Kidney tubule cell (primary cell): ENCODE measurements around the gene SOX15.
"Not testable (repeated sequence)": the region's sequence is repeated elsewhere in the genome, so short reads cannot be mapped to it uniquely, and the experiment has no call there.

Source experiments
- DNase-seq: peaks from one replicate; pipeline ENCODE4 v3.0.0-alpha.2; 2018; ENCODE audit warnings: low spot score

SOX15 gene

DNA sequence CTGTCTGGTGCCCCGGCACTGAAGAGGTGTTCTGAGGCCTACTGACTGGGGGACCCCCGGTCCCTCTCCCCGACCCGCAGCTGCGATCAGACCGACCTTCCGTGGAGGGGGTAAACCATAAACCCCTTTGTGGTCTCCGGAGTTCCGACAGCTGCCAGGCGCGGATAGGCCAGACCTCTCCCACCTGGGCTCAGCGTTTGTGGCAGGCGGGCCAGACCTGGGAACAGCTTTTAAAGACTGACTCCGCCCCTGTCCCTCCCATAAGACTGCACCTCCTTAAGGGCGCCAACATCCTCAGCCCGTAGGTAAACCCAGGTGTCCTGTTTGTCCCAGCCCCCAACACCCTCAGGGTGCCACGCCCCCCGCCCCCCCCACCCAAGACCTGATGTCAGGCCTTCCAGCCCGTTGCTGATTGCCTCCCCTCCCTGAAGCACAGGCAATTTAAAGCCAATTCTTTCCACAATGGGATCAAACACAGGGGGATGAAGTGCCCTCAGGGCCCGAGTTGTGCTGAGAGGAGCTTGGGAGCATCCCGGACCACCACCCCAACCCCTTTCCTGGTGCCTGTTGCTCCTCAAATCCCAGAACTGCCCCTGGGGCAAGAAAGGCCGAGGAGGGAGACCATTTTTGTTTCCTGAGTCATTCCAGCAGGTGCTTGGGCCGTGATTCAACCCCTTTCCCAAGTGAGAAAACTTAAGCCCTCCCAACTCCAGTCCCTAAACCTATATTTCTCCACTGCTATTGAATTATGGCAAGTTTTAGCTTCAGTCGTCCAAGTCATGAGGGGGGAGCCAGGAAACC, at the start of gene SOX15:
Gene SOX15 (minus strand): TSS at position 204 of the 801 bp plus-strand sequence. CDS start 418 bp downstream, outside the sequence.
- DNase-seq, result peak; percentile 70

DNA sequence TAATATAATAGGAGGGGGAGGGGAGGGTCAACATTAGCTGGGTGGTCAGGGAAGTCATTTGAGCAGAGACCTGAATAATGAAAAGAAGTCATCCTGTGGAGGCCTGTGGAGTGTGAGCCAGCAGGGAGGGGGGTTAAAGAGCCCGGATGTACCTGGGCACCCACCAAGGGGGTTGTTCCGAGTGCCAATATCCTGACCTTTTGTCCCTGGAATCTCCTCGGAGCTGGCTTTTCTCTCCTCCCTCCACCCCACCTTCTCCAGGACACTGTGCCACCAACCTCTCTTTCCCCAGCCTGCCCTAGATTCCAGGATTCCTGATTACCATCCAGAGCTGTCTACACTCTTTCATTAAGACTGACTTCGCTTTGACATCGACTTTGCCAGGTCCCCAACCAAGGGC, 46.3 kb upstream of the SOX15 start:
- DNase-seq, result no peak

DNA sequence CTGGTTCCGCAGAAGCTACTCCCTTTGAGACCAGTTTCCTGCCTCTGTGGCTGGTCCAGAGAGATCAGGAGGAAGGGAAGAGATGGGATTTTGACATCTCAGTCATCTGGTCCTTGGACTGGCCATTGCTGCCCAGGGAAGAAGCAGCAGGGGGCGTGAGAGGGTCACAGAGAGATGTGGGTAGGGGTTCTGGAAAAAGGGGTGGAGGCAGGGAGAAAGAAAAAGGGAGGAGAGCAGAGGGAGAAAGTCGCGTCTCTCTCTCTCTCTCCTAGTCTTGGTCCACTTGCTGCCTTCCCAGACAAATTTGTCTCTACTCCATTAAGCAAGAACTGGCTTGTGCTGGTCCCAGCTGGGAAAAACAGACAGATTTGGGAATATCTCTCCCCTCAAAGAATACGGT, 44.5 kb upstream of the SOX15 start:
- DNase-seq, result peak; percentile 33

DNA sequence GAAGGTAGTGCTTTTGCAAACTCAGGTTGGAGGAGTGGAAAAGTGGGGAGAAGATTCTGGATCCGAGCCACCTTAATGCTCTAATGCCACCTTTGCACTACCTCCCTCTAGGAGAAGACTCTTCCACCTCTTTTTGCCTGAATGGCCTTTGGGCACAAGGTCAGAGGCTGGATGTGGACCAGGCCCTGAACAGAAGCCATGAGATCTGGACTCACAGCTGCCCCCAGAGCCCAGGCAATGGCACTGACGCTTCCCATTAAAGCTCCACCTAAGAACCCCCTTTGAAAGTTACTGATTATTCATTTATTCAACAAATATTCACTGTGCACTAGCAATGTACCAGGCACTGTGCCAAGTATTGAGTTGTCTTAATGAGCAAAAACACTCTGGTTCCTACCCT, 43.2 kb upstream of the SOX15 start:
- no peak for DNase-seq

DNA sequence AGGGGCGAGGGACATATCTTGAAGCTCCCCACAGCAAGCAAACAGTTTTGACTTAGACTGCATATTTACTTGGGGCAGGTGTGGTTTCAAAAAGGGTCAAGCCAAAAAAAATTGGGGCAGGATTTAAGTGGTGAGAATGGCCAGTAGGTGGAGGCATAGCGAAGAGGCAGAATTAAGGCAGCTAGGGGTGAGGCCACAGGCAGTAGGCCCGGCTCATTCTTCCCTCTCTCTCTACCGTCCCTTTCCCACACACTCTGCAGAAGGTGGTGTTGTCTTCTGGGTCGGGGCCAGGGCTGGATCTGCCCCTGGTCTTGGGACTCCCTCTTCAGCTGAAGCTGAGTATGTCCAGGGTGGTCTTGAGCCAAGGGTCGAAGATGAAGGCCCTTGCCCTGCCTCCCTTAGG, 42.6 kb upstream of the SOX15 start:
- DNase-seq, result peak; percentile 43

DNA sequence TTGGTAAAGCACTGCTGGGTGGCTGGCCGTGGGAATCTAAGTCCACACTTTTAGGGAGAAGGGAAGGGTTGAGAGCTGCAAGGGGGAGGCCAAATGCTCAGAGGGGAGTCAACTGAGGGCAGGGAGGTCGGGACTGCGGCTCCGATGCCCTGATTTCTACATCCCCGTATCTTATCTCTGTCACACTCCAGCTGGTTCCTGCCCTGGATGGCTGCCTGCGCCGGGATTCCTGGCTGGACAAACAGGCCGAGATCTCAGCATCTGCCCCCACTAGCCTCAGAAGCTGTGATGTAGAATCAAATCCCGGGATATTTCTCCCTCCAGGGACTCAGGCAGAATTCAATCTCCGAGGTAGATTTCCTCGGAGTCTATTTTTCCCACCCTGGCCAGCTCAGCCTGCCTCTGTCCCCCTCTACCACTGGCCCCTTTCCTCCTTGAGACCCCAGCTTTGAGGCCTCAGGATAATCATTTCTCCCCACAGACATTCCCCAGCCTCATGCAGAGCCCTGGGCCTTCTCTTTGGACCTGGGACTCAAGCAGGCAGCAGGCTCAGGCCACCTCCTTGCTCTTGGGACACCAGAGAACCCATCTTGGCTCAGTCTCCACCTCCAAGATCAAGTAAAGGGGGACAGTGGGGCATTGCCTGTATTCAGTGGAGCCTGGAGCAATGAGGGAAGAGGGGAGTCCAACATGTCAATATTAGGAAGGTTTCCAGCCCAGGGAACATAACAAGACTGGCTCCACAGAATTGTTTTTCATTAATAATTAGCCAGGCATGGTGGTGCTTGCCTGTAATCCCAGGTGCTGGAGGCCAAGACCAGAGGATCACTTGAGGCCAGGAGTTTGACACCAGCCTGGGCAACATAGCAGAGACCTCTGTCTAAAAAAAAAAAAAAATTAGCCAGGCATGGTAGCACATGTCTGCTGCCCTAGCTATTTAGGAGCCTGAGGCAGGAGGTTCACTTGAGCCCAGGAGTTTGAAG, 41.8 kb upstream of the SOX15 start:
- no peak for DNase-seq

DNA sequence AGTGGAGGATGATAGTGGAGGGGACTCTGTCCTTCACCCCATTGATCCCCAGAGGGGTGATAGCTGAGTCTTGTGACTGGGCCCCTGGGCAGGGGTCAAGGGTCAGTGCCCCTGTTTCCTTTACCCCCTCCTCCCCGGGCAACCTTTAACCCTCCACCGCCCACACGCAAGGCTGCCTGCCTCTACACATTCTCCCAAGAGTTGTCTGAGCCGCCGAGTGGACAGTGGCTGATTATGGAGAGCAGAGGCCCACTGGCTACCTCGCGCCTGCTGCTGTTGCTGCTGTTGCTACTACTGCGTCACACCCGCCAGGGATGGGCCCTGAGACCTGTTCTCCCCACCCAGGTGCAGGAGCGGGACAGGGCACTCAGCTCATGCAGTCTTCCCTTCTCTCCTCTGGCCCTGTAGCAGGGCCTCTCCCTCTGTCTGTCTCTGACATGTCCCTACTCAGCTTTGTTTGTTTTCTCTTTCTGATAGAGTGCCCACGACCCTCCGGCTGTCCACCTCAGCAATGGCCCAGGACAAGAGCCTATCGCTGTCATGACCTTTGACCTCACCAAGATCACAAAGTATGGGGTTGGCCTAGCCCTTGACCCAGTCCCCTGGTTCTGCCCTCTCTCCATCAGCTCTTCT, 40.2 kb upstream of the SOX15 start, which contains the start of gene SHBG:
Gene SHBG (plus strand): TSS at position 197 of the 633 bp plus-strand sequence. CDS start 38 bp downstream, at position 235.
- DNase-seq, result no peak

DNA sequence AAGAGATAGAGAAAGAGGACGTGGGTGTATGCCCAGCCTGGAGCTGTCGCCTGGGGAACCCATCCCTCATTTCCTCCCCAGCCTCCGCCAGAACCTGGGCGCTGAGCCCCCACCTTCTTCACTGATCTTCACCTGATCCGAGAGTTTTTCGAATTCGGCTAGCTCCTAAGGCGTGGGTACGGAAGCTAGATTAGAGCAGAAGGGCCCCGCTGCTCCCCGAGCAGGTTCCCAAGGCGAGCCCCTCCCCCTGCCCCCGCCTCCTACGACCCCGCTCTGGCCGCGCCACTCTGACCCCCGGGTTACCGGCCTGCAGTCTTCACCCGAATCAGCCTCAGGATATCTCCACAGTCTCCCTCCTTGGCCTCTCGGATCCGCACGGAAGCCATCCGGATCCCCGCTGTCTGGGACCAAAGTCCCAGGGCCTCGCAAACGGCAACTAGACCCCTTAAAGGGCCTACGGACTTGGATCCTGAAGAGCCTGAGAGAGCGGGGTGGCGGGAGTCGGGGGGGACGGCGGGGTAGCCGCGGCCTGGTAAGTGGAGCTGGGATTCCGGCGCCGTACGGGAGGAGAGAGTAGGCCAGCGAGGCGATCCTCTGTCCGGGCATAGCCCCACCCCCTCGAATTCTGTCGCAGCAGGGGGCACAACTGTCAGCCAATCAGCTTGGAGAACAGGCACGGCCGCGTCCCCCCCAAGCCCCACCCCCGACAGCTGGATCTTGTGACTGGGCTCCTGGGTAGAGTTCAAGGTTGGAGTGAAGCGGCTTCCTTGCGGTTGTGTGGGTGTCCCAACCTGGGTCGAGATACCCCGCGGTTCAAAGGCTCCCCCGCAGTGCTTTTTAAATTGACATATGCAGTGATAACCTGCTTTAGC, 37.6 kb upstream of the SOX15 start, which contains the start of gene SAT2:
Gene SAT2 (minus strand): TSS at position 572 of the 872 bp plus-strand sequence. CDS start 186 bp downstream, at position 386.
- DNase-seq, result peak; percentile 94

DNA sequence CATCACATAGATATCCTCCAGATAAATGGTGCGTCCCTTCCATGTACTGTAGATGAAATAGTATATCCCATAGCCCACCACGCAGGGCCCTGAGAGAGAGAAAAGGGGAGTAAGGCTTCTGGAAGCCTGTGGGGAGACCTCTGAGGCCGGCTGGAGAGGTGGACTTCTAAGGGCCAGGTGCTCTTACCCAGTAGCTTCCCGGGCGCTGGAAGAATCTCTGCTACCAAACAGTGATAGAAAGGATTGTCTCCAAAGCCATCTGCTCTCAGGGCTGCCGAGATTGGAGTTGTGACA, 37.0 kb upstream of the SOX15 start:
- DNase-seq, result no peak

DNA sequence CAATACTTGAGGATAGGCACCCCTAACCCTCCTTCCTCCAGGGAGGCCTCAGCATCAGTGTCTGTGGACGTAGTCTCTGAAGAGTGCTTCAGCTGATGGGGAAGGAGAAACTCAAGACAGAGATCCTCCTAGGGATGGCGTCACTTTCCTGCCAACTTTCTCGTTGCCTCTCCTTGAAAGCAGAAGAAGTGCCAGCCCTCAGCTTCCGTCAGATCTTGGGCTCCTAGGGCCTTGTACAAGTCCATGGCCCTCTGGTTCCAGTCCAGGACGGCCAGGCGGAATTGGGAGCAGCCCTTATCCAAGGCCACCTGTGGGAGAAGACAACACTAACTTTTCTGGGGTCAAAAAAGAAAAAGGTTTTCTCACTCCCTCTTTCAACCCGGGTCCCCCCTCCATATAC, 36.4 kb upstream of the SOX15 start:
- DNase-seq, result no peak

DNA sequence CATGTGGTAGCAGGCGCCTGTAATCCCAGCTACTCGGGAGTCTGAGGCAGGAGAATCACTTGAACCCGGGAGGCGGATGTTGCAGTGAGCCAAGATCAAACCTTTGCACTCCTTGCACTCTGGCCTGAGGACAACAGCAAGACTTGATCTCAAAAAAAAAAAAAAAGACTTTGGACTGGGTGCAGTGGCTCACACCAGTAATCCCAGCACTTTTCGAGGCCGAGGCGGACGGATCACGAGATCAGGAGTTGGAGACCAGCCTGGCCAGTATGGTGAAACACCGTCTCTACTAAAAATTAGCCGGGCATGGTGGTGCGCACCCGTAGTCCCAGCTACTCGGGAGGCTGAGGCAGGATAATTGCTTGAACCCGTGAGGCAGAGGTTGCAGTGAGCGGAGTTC, 35.9 kb upstream of the SOX15 start:
- not testable (repeated sequence) for DNase-seq

DNA sequence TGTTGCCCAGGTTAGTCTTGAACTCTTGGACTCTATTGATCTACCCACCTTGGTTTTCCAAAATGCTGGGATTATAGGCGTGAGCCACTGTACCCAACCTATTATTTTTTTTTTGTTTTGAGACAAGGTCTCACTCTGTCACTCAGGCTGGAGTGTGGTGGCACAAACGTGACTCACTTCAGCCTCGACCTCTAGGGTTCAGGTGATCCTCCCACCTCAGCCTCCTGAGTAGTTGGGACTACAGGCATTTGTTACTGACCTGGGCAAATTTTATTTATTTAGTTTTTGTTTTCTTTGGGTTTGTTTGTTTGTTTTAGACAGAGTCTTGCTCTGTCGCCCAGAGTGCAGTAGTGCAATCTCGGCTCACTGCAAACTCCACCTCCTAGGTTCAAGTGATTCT, 33.8 kb upstream of the SOX15 start:
- DNase-seq, result no peak

DNA sequence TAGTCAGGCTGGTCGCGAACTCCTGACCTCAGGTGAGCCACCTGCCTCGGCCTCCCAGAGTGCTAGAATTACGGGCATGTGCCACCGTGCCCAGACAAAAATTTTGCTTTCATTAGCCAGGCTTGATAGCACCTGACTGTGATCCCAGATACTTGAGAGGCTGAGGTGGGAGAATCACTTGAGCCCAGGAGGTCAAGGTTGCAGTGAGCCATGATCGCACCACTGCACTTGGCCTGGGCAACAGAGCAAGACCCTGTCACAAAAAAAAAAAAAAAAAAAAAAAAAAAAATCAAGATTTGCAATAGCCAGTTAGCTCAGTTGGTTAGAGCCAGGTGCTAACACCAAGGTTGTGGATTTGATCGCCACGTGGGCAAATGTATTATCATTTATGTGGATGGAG, 30.9 kb upstream of the SOX15 start:
- DNase-seq, result no peak

DNA sequence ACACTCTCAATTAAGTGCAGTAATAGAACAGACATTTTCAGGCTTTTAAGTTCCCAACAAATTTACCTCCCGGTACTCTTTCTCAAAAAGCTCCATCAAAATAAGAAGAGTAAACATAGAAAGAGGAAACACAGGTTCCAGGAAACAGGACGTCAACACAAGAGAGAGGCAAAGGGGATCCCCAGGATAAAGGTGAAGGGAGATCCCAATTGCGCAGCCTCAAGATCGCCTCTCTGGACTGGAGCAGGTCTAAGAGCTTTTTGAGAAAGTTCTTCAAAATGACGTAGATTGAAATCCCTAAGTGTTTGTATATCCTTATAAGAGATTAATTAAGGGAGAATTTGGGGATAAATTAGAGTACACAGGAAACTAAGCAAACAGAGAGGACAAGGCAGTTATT, 28.7 kb upstream of the SOX15 start:
- no peak for DNase-seq

DNA sequence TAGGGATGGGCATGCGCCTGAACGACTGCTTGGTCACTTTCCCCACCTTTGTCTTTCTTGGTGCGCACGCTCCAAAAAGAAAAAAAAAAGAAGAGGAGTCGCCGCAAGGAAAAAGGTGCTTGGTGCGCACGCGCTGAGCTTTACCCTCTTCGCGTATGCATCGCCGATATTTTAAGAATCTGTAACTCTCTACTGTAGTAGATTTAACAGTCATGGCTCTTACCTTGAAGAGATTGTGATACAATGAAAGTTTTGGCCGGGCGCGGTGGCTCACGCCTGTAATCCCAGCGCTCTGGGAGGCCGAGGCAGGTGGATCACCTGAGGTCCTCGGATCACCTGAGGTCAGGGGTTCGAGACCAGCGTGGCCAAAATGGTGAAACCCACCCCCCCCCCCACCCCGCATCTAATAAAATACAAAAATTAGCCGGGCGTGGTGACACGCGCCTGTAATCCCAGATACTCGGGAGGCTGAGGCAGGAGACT, 25.4 kb upstream of the SOX15 start:
- no peak for DNase-seq

DNA sequence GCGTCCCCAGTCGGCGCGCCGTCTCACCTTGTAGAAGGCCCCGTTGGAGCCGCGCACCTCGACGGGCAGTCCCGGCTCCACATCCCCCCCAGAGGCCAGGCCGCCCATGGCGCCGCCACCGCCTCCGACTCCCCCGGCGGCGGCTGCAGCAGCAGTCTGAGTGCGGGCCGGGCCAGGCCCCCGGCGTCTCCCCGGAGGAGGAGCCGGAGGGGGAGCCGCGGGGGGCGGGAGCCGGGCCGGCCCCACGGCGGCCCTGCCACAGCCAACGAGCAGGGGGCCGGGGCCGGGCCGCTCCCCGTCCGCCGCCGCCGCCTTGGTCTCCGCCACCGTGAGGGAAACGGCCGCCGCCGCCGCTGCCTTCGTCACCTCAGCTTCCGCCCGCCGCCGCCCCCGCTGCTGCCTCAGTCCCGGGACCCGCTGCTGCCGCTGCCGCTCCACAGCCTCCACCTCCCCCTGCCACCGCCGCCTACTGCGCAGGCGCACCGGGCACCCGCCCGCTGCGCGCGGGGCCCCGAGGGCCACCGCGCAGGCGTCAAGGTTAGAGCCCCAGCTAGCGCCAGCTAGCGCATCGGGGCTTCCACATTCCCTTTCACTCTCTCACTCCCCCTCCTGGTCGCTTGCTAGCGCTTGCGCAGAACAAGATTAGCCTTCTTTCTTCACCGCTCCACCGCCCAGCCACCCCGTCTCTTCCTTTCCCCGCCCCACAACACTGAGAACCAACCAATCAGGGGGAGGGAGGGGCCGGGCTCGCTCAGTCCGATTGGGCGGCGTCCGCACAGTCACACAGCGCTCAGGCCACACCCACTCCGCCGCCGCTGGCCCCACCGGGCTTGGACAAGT, 24.8 kb upstream of the SOX15 start, which contains the start of gene FXR2:
Gene FXR2 (minus strand): TSS at position 473 of the 840 bp plus-strand sequence. CDS start 365 bp downstream, at position 108.
- peak; percentile 100 for DNase-seq

DNA sequence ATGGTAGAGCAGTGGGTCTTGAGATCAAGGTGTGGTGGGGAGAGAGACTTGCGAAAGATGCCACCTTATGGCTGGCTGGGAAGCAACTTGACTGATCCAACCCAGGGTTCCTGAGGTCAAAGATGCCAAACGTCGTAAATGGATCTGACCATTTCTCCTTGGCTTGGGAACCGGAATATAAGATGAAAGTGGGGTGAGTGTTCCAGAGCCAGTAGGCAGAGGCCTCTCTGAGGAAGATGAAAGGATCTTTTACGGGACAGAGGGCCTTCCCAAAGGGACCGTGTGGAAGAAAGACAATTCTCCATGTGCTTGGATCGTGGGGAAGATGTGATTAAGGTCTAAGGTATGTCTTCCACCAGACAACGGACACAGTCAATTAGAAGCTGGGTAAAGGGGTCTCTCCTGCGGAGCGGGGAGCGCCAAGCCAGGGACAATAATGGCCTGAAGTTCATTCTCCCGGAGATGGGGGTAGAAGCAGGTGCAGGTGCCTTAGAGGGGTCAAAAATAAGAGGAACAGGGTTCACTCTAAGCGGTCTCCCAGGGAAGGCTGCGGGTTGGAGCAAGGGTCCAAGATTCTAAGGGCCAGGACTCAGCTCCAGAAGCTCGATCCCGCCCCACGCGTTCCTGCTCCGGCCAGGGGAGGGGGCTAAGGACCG, 24.0 kb upstream of the SOX15 start:
- peak; percentile 52 for DNase-seq

DNA sequence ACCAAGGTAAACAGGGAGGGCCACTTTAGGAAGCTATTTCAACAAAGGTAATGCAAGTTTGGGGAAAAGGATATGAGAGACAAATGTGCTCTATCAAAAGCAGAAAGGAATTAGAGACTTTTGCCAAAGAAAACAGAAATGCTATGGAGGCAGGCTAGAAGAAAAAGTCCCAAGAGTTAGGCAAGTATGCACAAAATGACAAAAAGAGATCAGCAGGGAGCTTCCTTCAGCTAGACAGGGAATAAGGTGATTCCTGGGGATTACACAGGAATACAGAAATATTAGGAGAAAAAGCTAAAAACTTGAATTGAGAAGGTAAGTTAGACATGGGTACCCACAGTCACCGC, 22.4 kb upstream of the SOX15 start:
- no peak for DNase-seq

DNA sequence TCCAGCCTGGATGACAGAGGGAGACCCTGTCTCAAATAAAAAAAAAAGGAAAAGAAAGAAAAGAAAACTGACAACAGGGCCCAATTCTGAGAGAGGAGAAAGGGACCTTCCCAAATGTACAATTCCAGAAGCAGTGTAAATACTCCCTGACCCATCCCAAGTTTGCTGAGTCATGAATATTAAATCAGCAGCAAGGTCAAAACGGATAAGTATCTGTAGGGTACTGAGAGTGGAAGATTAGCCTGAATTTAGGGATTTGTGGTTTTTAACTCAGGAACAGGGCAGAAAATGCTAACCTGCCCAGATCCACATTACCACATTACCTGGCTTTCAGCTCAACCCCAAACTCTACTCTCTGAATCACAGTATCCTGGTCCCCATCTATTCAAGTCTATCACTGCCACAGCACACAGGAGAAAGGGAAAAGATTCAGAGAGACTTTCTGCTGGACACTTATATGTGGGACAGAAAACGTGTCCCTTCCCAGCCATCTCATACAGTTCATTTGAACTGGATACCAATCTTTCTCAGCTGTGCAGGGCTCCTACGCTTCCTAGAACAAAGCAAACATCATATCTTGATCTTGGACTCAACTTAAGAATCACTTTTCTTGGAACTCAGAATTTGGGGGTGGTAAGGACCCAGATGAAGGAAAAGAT, 21.9 kb upstream of the SOX15 start:
- DNase-seq, result no peak
